VCaP (cell line): ENCODE data around the gene WDR86.

ENCODE experiments used
- H3K27ac ChIP-seq: fragments of 450-650 bp; 2 replicates; pipeline ENCODE4 v1.5.1; 2017
- TF ChIP-seq, protein P1 (sequence below): fragments of 450-650 bp; conservative IDR thresholded peaks from 2 replicates; pipeline ENCODE4 v1.5.1; 2017; ENCODE audit warnings: mild to moderate bottlenecking, moderate library complexity

WDR86 gene

DNA sequence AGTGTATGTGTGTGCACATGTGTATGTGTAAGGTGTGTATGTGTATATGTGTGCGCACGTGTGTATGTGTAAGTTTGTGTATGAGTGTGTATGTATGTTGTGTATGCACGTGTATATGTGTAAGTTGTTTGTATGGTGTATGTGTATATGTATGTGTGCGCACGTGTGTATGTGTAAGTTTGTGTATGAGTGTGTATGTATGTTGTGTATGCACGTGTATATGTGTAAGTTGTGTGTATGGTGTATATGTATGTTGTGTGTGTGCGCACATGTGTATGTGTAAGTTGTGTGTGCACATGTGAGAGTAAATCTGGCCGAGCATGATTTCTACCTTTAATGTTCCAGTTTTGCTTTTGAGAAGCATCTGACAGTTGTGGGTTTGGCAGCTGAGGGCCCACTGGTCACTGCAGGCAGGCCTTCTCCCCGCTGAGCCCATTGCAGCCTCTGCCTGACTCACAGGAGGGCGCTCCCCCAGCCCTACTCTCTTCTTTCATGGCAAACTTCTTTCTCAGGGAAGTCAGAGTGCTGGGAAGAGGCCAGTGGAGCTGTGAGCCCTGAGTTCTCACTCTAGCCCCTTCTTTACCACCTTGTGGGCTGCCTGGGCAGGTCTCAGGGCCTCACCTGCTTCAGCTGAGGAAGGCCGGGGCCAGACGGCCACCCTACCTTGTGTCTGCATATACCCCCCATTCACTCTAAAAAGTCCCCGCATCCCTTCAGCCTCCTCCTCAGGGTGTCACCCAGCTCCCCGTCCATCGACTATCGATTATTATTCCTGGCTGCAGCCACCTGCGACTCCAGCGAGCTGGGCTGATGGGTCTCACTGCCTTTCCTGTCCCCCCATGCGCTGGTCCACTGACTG is 11.2 kb downstream of the WDR86 start:
- no peak overlapping the region for H3K27ac ChIP-seq
- TF ChIP-seq, protein P1, sequence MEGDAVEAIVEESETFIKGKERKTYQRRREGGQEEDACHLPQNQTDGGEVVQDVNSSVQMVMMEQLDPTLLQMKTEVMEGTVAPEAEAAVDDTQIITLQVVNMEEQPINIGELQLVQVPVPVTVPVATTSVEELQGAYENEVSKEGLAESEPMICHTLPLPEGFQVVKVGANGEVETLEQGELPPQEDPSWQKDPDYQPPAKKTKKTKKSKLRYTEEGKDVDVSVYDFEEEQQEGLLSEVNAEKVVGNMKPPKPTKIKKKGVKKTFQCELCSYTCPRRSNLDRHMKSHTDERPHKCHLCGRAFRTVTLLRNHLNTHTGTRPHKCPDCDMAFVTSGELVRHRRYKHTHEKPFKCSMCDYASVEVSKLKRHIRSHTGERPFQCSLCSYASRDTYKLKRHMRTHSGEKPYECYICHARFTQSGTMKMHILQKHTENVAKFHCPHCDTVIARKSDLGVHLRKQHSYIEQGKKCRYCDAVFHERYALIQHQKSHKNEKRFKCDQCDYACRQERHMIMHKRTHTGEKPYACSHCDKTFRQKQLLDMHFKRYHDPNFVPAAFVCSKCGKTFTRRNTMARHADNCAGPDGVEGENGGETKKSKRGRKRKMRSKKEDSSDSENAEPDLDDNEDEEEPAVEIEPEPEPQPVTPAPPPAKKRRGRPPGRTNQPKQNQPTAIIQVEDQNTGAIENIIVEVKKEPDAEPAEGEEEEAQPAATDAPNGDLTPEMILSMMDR: no peak

DNA sequence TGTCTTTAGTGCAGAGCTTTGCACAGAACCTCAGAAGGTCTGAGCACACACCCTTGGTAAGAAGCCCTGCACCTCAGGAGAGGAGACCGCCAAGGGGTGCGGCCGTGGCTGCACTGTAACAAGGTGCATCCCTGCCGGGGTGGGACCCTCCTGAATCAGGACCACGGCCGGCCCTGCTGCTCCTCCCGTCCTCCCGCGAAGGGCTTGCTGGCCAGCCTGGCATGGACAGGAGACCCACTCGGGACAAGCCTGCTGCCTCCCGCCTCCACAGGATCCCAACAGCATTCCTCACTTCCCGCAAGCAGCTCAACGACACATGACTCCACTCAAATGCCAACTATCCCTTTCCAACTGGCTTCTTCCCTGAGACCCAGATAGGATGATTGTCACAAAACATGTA is 12.8 kb downstream of the WDR86 start:
- TF ChIP-seq, protein P1: no peak
- H3K27ac ChIP-seq: no peak overlapping the region

DNA sequence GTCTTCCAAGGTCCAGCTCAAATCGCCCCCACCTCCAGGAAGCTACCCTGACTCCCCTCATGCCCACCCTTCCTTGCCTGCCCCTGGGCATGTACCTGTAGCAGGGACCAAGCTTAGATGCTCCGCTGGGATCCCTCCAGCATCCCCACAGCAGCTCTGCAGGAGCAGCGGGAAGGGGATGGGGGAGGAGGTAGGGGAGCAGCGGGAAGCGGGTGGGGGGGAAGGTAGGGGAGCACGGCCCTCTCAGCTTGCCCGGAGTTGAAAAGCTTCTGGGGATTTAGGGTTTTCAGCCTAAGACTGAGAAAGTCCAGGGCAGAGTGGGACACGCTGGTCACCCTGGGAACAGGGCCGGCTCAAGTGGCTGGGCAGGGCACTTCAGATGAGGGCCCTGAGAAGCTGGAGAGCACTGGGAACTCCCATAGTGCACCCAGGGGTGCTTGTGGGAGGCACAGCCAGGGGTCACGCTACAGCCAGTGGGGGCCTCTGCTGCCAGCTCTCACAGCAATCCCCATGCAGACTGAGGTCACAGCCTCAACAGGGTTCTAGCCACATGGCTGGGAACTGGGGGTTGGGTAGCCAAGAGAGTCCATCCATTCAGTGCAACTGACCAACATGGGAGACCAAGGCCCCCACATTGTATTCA is 13.4 kb downstream of the WDR86 start:
- H3K27ac ChIP-seq: no peak overlapping the region
- TF ChIP-seq, protein P1: no peak

DNA sequence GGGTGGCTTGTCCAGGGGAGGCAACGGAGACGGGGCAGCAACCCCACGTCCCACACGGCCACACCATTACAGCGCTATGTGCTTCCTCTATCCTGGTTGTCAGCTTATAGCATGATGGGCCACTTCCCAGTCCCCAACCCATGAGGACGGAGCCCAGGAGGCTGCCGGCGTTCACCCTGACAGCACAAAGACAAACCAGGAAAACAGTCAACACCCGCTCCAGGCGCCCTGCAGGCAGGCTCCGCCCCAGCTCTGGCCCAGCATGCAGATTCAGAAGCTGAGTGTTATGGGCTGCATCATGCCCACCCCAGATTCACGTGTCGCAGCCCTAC is 14.8 kb downstream of the WDR86 start:
- TF ChIP-seq, protein P1: no peak
- H3K27ac ChIP-seq: no peak overlapping the region

DNA sequence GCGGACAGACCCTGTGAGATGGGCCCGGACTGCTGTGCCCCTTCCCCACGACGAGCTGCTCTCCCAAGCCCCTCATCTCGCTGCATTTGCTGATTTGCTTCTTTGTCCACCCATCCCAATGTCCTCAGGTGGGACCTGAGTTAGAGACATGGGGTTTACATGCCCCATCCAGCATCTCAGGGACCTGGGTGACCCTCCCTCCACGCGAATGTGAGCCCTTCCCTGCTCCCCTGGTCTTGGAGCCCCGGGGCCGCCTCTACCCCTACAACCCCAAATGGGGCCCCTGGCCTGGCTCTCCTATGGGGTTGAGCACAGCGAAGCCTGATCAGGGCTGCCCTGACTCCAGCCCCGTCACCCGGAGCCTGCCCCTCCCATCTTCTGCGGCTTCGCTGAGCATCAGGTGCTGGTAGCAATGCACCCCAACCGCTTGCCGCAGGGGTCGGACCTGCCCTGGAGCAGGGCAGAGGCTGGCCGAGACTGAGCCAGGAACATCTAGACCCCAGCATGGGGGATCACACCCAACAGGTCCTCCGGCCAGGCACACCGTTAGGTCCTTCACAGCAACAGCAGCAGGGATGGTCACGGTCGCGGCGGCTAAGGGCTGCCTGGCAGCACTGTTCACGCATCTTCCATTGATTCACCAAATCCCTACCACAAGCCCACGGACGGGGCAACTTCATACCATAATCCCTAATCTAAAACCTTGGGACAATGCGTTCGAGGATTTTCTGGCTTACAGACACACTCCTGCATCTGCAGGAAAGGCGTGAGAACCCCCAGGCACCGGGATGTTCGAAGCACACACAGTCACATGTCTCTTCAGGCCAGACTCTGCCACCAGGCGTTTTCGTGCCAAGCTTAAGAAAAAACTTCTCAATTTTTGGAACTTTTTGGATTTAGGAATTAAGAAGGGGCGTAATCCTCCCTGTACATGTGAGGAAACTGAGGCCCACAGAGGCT is 15.5 kb downstream of the WDR86 start:
- TF ChIP-seq, protein P1: no peak
- H3K27ac ChIP-seq: no peak overlapping the region

DNA sequence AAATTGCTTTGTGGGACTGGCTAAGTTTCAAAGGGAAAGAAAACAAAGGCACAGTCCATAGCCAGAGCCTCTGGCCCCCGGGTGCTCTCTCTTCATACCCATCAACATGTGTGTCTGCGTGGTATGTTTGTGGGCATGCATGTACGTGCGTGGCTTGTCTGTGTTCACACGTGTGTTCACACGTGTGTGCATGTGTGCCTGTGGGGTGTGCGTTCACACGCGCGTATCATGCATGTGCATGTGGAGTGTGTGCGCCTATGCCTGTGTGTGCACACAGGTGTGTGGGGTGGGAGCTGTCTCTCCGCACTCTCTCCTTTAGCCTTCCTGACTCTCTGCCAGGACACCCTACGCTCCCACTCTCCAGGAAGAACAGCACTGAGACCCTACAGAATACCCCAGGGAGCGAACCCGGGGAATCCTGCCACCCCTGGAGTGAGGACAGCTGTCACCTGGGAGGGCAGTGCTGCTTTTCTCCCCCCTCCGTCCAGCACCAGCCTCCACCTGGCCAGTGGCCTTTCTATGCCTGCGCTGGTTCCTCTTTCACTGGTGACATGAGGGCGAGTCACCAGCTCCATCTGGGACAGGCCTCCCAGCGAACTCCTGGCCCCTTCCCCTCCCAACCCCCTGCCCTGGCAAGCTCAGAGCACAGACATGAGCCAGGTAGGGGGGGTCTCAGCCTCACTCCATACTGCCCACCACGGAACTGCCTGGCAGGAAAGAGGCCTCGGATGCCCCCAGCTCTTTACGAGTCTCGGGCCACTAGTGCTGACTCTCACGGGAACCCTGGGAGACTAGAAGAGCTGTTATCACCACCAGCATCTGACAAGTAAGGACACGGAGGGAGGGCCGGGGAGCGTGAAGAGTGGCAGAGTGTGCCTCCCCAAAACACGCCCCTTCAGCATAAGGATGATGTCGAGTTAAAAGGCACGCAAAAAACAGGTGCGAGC is 16.5 kb downstream of the WDR86 start:
- TF ChIP-seq, protein P1: no peak
- H3K27ac ChIP-seq: no peak overlapping the region
